Esophagus muscularis mucosa (tissue), 4 donors: ENCODE results near the gene DNMBP.

ENCODE experiments used
- CTCF ChIP-seq, 3 experiments: fragments of 200-600 bp in 2 of 3; fragments of 450-650 bp in 1 of 3; sonication (generic) in 2 of 3; IDR thresholded peaks; one replicate each; pipeline ENCODE4 v1.5.1; 2017 to 2019; ENCODE audit warnings: antibody characterized with exemption in 3 of 3, mild to moderate bottlenecking in 2 of 3, moderate library complexity in 1 of 3
- EP300 ChIP-seq: sonication (generic); formaldehyde crosslinking; IDR thresholded peaks from one replicate; pipeline ENCODE4 v1.6.1; 2017; ENCODE audit warnings: antibody characterized with exemption
- POLR2A ChIP-seq: fragments of 450-650 bp; IDR thresholded peaks from one replicate; pipeline ENCODE4 v1.6.1; 2017; ENCODE audit warnings: antibody characterized with exemption, moderate library complexity, mild to moderate bottlenecking, low read depth

- TF ChIP-seq CTCF (IDR thresholded peaks at IDR 0.05) (no peak), EP300 (no peak), POLR2A (no peak)
These were observed 34.5 kb downstream of the DNMBP start for GRCh38 chr10:99975106-99975829.
